IPS DF 6.9 (cell line): ENCODE measurements around the gene MBD4.

ENCODE experiments used
- DNase-seq: peaks from one replicate; pipeline ENCODE4 v3.0.0-alpha.2; 2013; ENCODE audit warnings: low read depth, low spot score
- H3K27ac ChIP-seq: one replicate; pipeline ENCODE4 v1.5.1; 2013; ENCODE audit warnings: low read length, control low read depth
- H3K27me3 ChIP-seq: 2 replicates; pipeline ENCODE4 v1.6.1; 2013; ENCODE audit warnings: mild to moderate bottlenecking, low read length; ENCODE audit not compliant: control insufficient read depth, insufficient read depth
- H3K36me3 ChIP-seq: 2 replicates; pipeline ENCODE4 v1.6.1; 2013; ENCODE audit warnings: low read length; ENCODE audit not compliant: control insufficient read depth, insufficient read depth
- H3K4me1 ChIP-seq: 2 replicates; pipeline ENCODE4 v1.6.1; 2013; ENCODE audit warnings: low read length; ENCODE audit not compliant: control insufficient read depth, insufficient read depth
- H3K4me3 ChIP-seq: 2 replicates; pipeline ENCODE4 v1.5.1; 2013; ENCODE audit warnings: mild to moderate bottlenecking, low read length
- H3K9me3 ChIP-seq: 2 replicates; pipeline ENCODE4 v1.6.1; 2013; ENCODE audit warnings: low read length, inconsistent platforms; ENCODE audit not compliant: control insufficient read depth, insufficient read depth
- WGBS: extraction: QIAGEN DNeasy Blood & Tissue Kit; methylation state at CpG from one replicate; pipeline ENCODE4 v1.1.7; 2013; ENCODE audit warnings: mixed read lengths, missing lambda C conversion rate; ENCODE audit not compliant: insufficient read length, insufficient coverage; 5-methylcytosine and 5-hydroxymethylcytosine counted together

Gene MBD4

GRCh38 chr3:129446926-129447325 is 7.2 kb upstream of the MBD4 start:
- Histone ChIP-seq H3K36me3 (no peaks in the 10 kb centered on the region), H3K27ac (no peak overlapping the region), H3K4me1 (peaks cover 3% of the 10 kb centered on the region; the same call in 1 of the 2 replicates), H3K9me3 (no peaks in the 10 kb centered on the region), H3K27me3 (no peaks in the 10 kb centered on the region), H3K4me3 (no peak overlapping the region)
- DNase-seq: no peak
- WGBS: no CpG with 5 or more reads among the region's 1 CpG

- Histone ChIP-seq H3K27me3 (no peaks in the 10 kb centered on the region), H3K27ac (no peak overlapping the region), H3K9me3 (no peaks in the 10 kb centered on the region), H3K4me1 (peaks cover 5% of the 10 kb centered on the region; the same call in 1 of the 2 replicates), H3K4me3 (no peak overlapping the region), H3K36me3 (no peaks in the 10 kb centered on the region)
- WGBS: no CpG with 5 or more reads among the region's 3 CpGs
- no peak for DNase-seq
These were observed 5.7 kb upstream of the MBD4 start for GRCh38 chr3:129445471-129445870.

GRCh38 chr3:129442947-129443346 is 3.2 kb upstream of the MBD4 start:
- Histone ChIP-seq H3K9me3 (no peaks in the 10 kb centered on the region), H3K27ac (no peak overlapping the region), H3K27me3 (no peaks in the 10 kb centered on the region), H3K4me1 (peaks cover 3% of the 10 kb centered on the region; the same call in 1 of the 2 replicates), H3K4me3 (no peak overlapping the region), H3K36me3 (no peaks in the 10 kb centered on the region)
- DNase-seq: no peak

GRCh38 chr3:129442486-129442885 is 2.7 kb upstream of the MBD4 start:
- no peak overlapping the region for H3K4me3 ChIP-seq
- peaks cover 2% of the 10 kb centered on the region; the same call in 1 of the 2 replicates for H3K36me3 ChIP-seq
- H3K27ac ChIP-seq: no peak overlapping the region
- DNase-seq: no peak
- H3K4me1 ChIP-seq: peaks cover 3% of the 10 kb centered on the region; the same call in 1 of the 2 replicates
- no peaks in the 10 kb centered on the region for H3K9me3 ChIP-seq
- no CpG with 5 or more reads among the region's 2 CpGs for WGBS
- H3K27me3 ChIP-seq: no peaks in the 10 kb centered on the region

GRCh38 chr3:129441782-129442181 is 2.0 kb upstream of the MBD4 start:
- WGBS: no CpG with 5 or more reads among the region's 4 CpGs
- Histone ChIP-seq H3K36me3 (peaks cover 2% of the 10 kb centered on the region; the same call in 1 of the 2 replicates), H3K27ac (no peak overlapping the region), H3K4me1 (peaks cover 2% of the 10 kb centered on the region; the same call in 1 of the 2 replicates), H3K9me3 (no peaks in the 10 kb centered on the region), H3K27me3 (no peaks in the 10 kb centered on the region), H3K4me3 (no peak overlapping the region)
- no peak for DNase-seq

GRCh38 chr3:129441215-129441614 is 1.5 kb upstream of the MBD4 start:
- no peak overlapping the region for H3K27ac ChIP-seq
- H3K27me3 ChIP-seq: no peaks in the 10 kb centered on the region
- no peak overlapping the region for H3K4me3 ChIP-seq
- no peak for DNase-seq
- peaks cover 2% of the 10 kb centered on the region; the same call in 1 of the 2 replicates for H3K4me1 ChIP-seq
- H3K9me3 ChIP-seq: no peaks in the 10 kb centered on the region
- H3K36me3 ChIP-seq: peaks cover 4% of the 10 kb centered on the region; the same call in 1 of the 2 replicates
- no CpG with 5 or more reads among the region's 9 CpGs for WGBS

GRCh38 chr3:129440618-129441190 is 956 bp upstream of the MBD4 start:
- peaks cover 2% of the 10 kb centered on the region; the same call in 1 of the 2 replicates for H3K4me1 ChIP-seq
- DNase-seq: no peak
- H3K9me3 ChIP-seq: no peaks in the 10 kb centered on the region
- WGBS: no CpG with 5 or more reads among the region's 9 CpGs
- H3K4me3 ChIP-seq: peak overlapping the region; percentile 76
- no peaks in the 10 kb centered on the region for H3K27me3 ChIP-seq
- H3K27ac ChIP-seq: no peak overlapping the region
- peaks cover 7% of the 10 kb centered on the region; the same call in 1 of the 2 replicates for H3K36me3 ChIP-seq

GRCh38 chr3:129439226-129439816 is 427 bp downstream of the MBD4 start:
- WGBS: no CpG with 5 or more reads among the region's 17 CpGs
- Histone ChIP-seq H3K36me3 (peaks cover 7% of the 10 kb centered on the region; the same call in 1 of the 2 replicates), H3K9me3 (no peaks in the 10 kb centered on the region), H3K27ac (no peak overlapping the region), H3K4me1 (peaks cover 2% of the 10 kb centered on the region; the same call in 1 of the 2 replicates), H3K4me3 (peak overlapping the region; percentile 77), H3K27me3 (no peaks in the 10 kb centered on the region)
- DNase-seq: no peak

- Histone ChIP-seq H3K27ac (no peak overlapping the region), H3K4me1 (no peaks in the 10 kb centered on the region), H3K9me3 (no peaks in the 10 kb centered on the region), H3K36me3 (peaks cover 22% of the 10 kb centered on the region; the same call in 1 of the 2 replicates), H3K27me3 (no peaks in the 10 kb centered on the region), H3K4me3 (no peak overlapping the region)
- no peak for DNase-seq
- no CpG with 5 or more reads among the region's 1 CpG for WGBS
These were observed 4.4 kb downstream of the MBD4 start for GRCh38 chr3:129435367-129435766.

- DNase-seq: no peak
- Histone ChIP-seq H3K4me1 (peaks cover 1% of the 10 kb centered on the region; the same call in 1 of the 2 replicates), H3K27ac (no peak overlapping the region), H3K36me3 (peaks cover 22% of the 10 kb centered on the region; the same call in 1 of the 2 replicates), H3K4me3 (no peak overlapping the region), H3K9me3 (no peaks in the 10 kb centered on the region), H3K27me3 (no peaks in the 10 kb centered on the region)
- WGBS: 100% methylated on average over 1 of the region's 1 CpG
These were observed 5.6 kb downstream of the MBD4 start for GRCh38 chr3:129434140-129434539.
